Peyer's patch (tissue), 4 donors: ENCODE results near the gene PCDH12. TPM values are rescaled to one million over a fixed set of nuclear protein-coding genes. Genes with fewer than 3 reads are reported as not detected.

Experiments
- DNase-seq, 3 donors: peaks; one replicate each; pipeline ENCODE4 v3.0.0-alpha.2; 2017 to 2019
- H3K27ac ChIP-seq, 4 donors: fragments of 200-600 bp; sonication (generic); one replicate each; pipeline ENCODE4 v1.5.1; 2016 to 2019
- H3K27me3 ChIP-seq, 2 donors: fragments of 200-600 bp; sonication (generic); one replicate each; pipeline ENCODE4 v1.5.1; 2019
- H3K36me3 ChIP-seq, 3 donors: fragments of 200-600 bp; sonication (generic); one replicate each; pipeline ENCODE4 v1.5.1; 2016 to 2019
- H3K4me1 ChIP-seq, 4 donors: fragments of 200-600 bp; sonication (generic); one replicate each; pipeline ENCODE4 v1.5.1; 2016 to 2019
- H3K4me3 ChIP-seq, 4 donors: fragments of 200-600 bp; sonication (generic); 1 replicate in 3 of 4; 2 replicates in 1 of 4; pipeline ENCODE4 v1.5.1; 2016 to 2019; ENCODE audit warnings: mild to moderate bottlenecking in 1 of 4
- H3K9me3 ChIP-seq, 4 donors: fragments of 200-600 bp; sonication (generic); one replicate each; pipeline ENCODE4 v1.5.1; 2016 to 2019; ENCODE audit warnings: mild to moderate bottlenecking in 1 of 4
- CTCF ChIP-seq, 6 experiments: fragments of 450-650 bp in 4 of 6; fragments of 200-600 bp in 2 of 6; sonication (generic) in 1 of 6; IDR thresholded peaks; one replicate each; pipeline ENCODE4 v1.5.1; 2017 to 2019; ENCODE audit warnings: antibody characterized with exemption in 6 of 6, mild to moderate bottlenecking in 3 of 6, moderate library complexity in 1 of 6
- POLR2A ChIP-seq, 2 donors: fragments of 450-650 bp; IDR thresholded peaks; one replicate each; pipeline ENCODE4 v1.5.1; 2017; ENCODE audit warnings: antibody characterized with exemption in 2 of 2, mild to moderate bottlenecking in 2 of 2, moderate library complexity in 2 of 2
- total RNA-seq, 4 donors: library from RNA; depleted of rRNA; stranded (reverse); fragments of >200 nt; gene quantifications; one replicate each; pipeline ENCODE4 v1.1.0, GENCODE V29; 2016

The PCDH12 gene
- total RNA-seq, 4 donors from 2014 or later: 0.53 to 1.7 (median 1.1) TPM

- H3K4me1 ChIP-seq: no peaks in the 10 kb centered on the region
- TF ChIP-seq POLR2A (IDR thresholded peaks at IDR 0.05) (no peak), CTCF (IDR thresholded peaks at IDR 0.05) (no peak)
- peaks cover 0 to 89% (median 0%) of the 10 kb centered on the region in 3 donors for H3K36me3 ChIP-seq
- no peak overlapping the region for H3K27ac ChIP-seq
- peak in 1 of 3 donors; percentile 15 for DNase-seq
- H3K9me3 ChIP-seq: no peaks in the 10 kb centered on the region
- no peaks in the 10 kb centered on the region for H3K27me3 ChIP-seq
- no peak overlapping the region for H3K4me3 ChIP-seq
These were observed 22.5 kb downstream of the PCDH12 start for GRCh38 chr5:141935538-141935937.

GRCh38 chr5:141934099-141934844, 23.7 kb downstream of the PCDH12 start:
- Histone ChIP-seq H3K9me3 (no peaks in the 10 kb centered on the region), H3K4me1 (no peaks in the 10 kb centered on the region), H3K27me3 (no peaks in the 10 kb centered on the region), H3K27ac (no peak overlapping the region), H3K4me3 (no peak overlapping the region), H3K36me3 (peaks cover 2 to 97% (median 3%) of the 10 kb centered on the region in 3 donors)
- TF ChIP-seq CTCF (IDR thresholded peaks at IDR 0.05): peak in 2 of 6 experiments; percentile 23 to 31
- TF ChIP-seq POLR2A (IDR thresholded peaks at IDR 0.05): no peak
- DNase-seq: peak in 2 of 3 donors; percentile 65 to 75

- H3K4me1 ChIP-seq: no peaks in the 10 kb centered on the region
- H3K4me3 ChIP-seq: no peak overlapping the region
- H3K27ac ChIP-seq: no peak overlapping the region
- DNase-seq: peak in 1 of 3 donors; percentile 28
- peaks cover 2 to 97% (median 3%) of the 10 kb centered on the region in 3 donors for H3K36me3 ChIP-seq
- TF ChIP-seq POLR2A (IDR thresholded peaks at IDR 0.05) (no peak), CTCF (IDR thresholded peaks at IDR 0.05) (no peak)
- no peaks in the 10 kb centered on the region for H3K27me3 ChIP-seq
- H3K9me3 ChIP-seq: no peaks in the 10 kb centered on the region
These were observed 24.9 kb downstream of the PCDH12 start for GRCh38 chr5:141933151-141933550.

GRCh38 chr5:141931694-141932093, 26.3 kb downstream of the PCDH12 start:
- Histone ChIP-seq H3K36me3 (peaks cover 2 to 98% (median 3%) of the 10 kb centered on the region in 3 donors), H3K4me3 (no peak overlapping the region), H3K9me3 (no peaks in the 10 kb centered on the region), H3K27ac (no peak overlapping the region), H3K27me3 (no peaks in the 10 kb centered on the region), H3K4me1 (no peaks in the 10 kb centered on the region)
- no peak for DNase-seq
- TF ChIP-seq POLR2A (IDR thresholded peaks at IDR 0.05) (no peak), CTCF (IDR thresholded peaks at IDR 0.05) (no peak)

- Histone ChIP-seq H3K36me3 (peaks cover 2 to 93% (median 3%) of the 10 kb centered on the region in 3 donors), H3K9me3 (no peaks in the 10 kb centered on the region)
These were observed 28.5 kb downstream of the PCDH12 start for GRCh38 chr5:141929398-141930058.

More at GRCh38 chr5:141929398-141930058, 28.5 kb downstream of the PCDH12 start:
- no peak for DNase-seq
- no peak overlapping the region for H3K4me3 ChIP-seq
- TF ChIP-seq CTCF (IDR thresholded peaks at IDR 0.05) (no peak), POLR2A (IDR thresholded peaks at IDR 0.05) (no peak)
- no peaks in the 10 kb centered on the region for H3K27me3 ChIP-seq
- peaks cover 0 to 3% (median 1%) of the 10 kb centered on the region in 4 donors for H3K4me1 ChIP-seq
- no peak overlapping the region for H3K27ac ChIP-seq
